Measurements from ENCODE around the gene VARS1. TPM values are rescaled to one million over a fixed set of nuclear protein-coding genes. Genes with fewer than 3 reads are reported as not detected.

VARS1 gene
- total and polyA plus RNA-seq, 2 donors (not counting 1 experiment from before 2014, with no cell fraction given) = 16.0 to 53.5 TPM

DNA sequence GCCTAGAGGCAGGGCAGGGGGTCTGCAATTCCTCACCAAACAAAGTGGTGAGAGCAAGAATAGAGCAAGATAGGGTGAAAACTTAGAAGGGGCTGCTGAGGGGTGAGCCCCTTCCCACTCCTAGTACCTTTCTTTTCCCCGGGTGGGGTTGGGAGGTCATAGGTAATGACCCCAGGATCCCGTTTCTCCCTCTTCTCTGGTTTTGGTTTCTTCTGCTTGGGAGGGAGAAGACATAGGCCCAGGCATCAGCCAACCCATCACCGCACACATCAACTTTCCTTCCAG is 3.5 kb downstream of the VARS1 start:
- Histone ChIP-seq H3K4me2 (ENCODE audit: extremely low read depth, insufficient read depth, low read length) (no peak overlapping the region), H3K9ac (ENCODE audit: insufficient read depth, low read length) (no peak overlapping the region), H3K27me3 (ENCODE audit: control insufficient read depth, insufficient read depth, low read length) (no peaks in the 10 kb centered on the region), H3K36me3 (ENCODE audit: control insufficient read depth, insufficient read depth, low read length) (peaks cover 4% of the 10 kb centered on the region), H2AFZ (ENCODE audit: low read length) (no peak overlapping the region), H4K20me1 (ENCODE audit: control insufficient read depth, extremely low read depth, insufficient read depth, low read length) (no peaks in the 10 kb centered on the region), H3K4me3 (replicated peaks in 1 of 4; ENCODE audit: control extremely low read depth in 1 of 4, insufficient read depth in 1 of 4, low read depth in 3 of 4, low read length in 4 of 4) (no peak overlapping the region), H3K27ac (ENCODE audit: insufficient read depth, low read length) (no peak overlapping the region), H3K9me3 (ENCODE audit: control insufficient read depth, insufficient read depth, low read depth, low read length) (no peaks in the 10 kb centered on the region), H3K79me2 (ENCODE audit: control insufficient read depth, insufficient read depth, low read length) (peaks cover 20% of the 10 kb centered on the region), H3K4me1 (ENCODE audit: control insufficient read depth, extremely low read depth, insufficient read depth, low read length) (no peaks in the 10 kb centered on the region)
- TF ChIP-seq EZH2 (IDR thresholded peaks at IDR 0.05; ENCODE audit: low read length, missing control alignments) = no peak
- no peak for DNase-seq (ENCODE audit: low read depth in 2 of 2)

DNA sequence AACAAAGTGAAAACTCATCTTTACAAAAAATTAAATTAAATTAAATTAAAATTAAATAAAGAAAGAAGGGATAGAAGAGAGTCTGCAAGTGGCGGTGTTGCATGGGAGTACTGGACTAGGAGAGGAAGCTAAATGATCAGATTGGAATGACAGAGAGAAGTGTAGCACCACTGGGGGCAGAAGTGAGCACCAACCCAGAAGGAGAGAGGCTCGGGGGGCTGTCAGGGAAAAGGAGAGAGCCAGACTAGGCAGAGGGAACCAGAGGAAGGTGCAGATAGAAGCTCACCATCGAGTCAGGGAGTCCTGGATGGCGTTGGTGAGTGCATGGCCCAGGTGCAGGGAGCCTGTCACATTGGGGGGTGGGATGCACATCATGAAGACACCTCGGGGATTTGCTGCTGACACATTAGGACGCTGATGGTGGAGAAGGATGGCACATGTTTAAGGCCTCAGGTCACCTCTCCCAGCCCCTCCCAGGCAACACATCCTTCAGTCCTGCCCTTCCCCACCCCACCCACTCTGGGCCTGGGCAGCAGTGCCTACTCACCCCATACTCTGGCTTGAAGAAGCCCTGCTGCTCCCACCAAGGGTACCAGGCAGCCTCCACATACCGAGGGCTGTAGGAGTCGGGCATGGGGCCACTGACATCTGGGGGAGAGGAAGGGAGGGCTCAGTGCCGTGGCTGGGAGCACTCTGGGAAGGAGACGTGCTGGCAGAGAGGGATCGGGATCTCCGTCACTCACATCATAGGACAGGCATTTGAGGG is 4.0 kb downstream of the VARS1 start:
- Histone ChIP-seq H3K9me3 (ENCODE audit: control insufficient read depth, insufficient read depth, low read depth, low read length) (no peaks in the 10 kb centered on the region), H3K4me3 (replicated peaks in 1 of 4; ENCODE audit: control extremely low read depth in 1 of 4, insufficient read depth in 1 of 4, low read depth in 3 of 4, low read length in 4 of 4) (no peak overlapping the region), H2AFZ (ENCODE audit: low read length) (no peak overlapping the region), H3K4me1 (ENCODE audit: control insufficient read depth, extremely low read depth, insufficient read depth, low read length) (no peaks in the 10 kb centered on the region), H3K9ac (ENCODE audit: insufficient read depth, low read length) (no peak overlapping the region), H3K4me2 (ENCODE audit: extremely low read depth, insufficient read depth, low read length) (no peak overlapping the region), H3K36me3 (ENCODE audit: control insufficient read depth, insufficient read depth, low read length) (peaks cover 4% of the 10 kb centered on the region), H4K20me1 (ENCODE audit: control insufficient read depth, extremely low read depth, insufficient read depth, low read length) (no peaks in the 10 kb centered on the region), H3K27ac (ENCODE audit: insufficient read depth, low read length) (no peak overlapping the region), H3K27me3 (ENCODE audit: control insufficient read depth, insufficient read depth, low read length) (no peaks in the 10 kb centered on the region), H3K79me2 (ENCODE audit: control insufficient read depth, insufficient read depth, low read length) (peaks cover 20% of the 10 kb centered on the region)
- TF ChIP-seq EZH2 (IDR thresholded peaks at IDR 0.05; ENCODE audit: low read length, missing control alignments) = no peak
- TF ChIP-seq, protein P1, sequence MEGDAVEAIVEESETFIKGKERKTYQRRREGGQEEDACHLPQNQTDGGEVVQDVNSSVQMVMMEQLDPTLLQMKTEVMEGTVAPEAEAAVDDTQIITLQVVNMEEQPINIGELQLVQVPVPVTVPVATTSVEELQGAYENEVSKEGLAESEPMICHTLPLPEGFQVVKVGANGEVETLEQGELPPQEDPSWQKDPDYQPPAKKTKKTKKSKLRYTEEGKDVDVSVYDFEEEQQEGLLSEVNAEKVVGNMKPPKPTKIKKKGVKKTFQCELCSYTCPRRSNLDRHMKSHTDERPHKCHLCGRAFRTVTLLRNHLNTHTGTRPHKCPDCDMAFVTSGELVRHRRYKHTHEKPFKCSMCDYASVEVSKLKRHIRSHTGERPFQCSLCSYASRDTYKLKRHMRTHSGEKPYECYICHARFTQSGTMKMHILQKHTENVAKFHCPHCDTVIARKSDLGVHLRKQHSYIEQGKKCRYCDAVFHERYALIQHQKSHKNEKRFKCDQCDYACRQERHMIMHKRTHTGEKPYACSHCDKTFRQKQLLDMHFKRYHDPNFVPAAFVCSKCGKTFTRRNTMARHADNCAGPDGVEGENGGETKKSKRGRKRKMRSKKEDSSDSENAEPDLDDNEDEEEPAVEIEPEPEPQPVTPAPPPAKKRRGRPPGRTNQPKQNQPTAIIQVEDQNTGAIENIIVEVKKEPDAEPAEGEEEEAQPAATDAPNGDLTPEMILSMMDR (conservative IDR thresholded peaks at IDR 0.05 in 1 of 2, IDR thresholded peaks at IDR 0.05 in 1 of 2; ENCODE audit: low read depth in 1 of 2, low read length in 2 of 2) = peak; percentile 64 to 80
- peak; percentile 22 to 54 for DNase-seq (ENCODE audit: low read depth in 2 of 2)

DNA sequence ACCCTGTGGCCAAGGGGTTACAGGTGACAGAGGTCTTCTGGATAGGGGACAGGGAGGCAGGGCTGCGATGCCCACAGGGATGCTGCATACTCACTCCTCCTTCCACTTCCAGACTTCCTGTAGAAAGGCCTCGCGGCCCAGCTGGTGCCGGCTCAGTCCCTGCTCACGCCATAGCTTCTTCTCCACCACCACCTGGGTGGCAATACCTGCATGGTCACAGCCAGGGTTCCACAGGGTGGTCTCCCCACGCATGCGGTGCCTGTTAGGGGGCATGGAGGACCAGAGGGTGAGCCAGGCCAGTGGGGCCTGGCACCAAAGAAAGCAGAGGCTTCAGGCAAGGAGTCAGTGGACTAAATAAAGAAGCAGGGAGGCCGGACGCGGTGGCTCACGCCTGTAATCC is 10.1 kb downstream of the VARS1 start:
- H4K20me1 ChIP-seq (ENCODE audit: control insufficient read depth, extremely low read depth, insufficient read depth, low read length) = no peaks in the 10 kb centered on the region
- H3K4me3 ChIP-seq (replicated peaks in 1 of 4; ENCODE audit: control extremely low read depth in 1 of 4, insufficient read depth in 1 of 4, low read depth in 3 of 4, low read length in 4 of 4) = no peak overlapping the region
- no peaks in the 10 kb centered on the region for H3K27me3 ChIP-seq (ENCODE audit: control insufficient read depth, insufficient read depth, low read length)
- no peak for TF ChIP-seq EZH2 (IDR thresholded peaks at IDR 0.05; ENCODE audit: low read length, missing control alignments)
- TF ChIP-seq, protein P1 (conservative IDR thresholded peaks at IDR 0.05 in 1 of 2, IDR thresholded peaks at IDR 0.05 in 1 of 2; ENCODE audit: low read depth in 1 of 2, low read length in 2 of 2) = no peak
- H3K9me3 ChIP-seq (ENCODE audit: control insufficient read depth, insufficient read depth, low read depth, low read length) = no peaks in the 10 kb centered on the region
- H3K9ac ChIP-seq (ENCODE audit: insufficient read depth, low read length) = no peak overlapping the region
- H3K36me3 ChIP-seq (ENCODE audit: control insufficient read depth, insufficient read depth, low read length) = peaks cover 24% of the 10 kb centered on the region
- H3K27ac ChIP-seq (ENCODE audit: insufficient read depth, low read length) = no peak overlapping the region
- H3K4me1 ChIP-seq (ENCODE audit: control insufficient read depth, extremely low read depth, insufficient read depth, low read length) = no peaks in the 10 kb centered on the region
- no peaks in the 10 kb centered on the region for H3K79me2 ChIP-seq (ENCODE audit: control insufficient read depth, insufficient read depth, low read length)
- H3K4me2 ChIP-seq (ENCODE audit: extremely low read depth, insufficient read depth, low read length) = no peak overlapping the region
- no peak for DNase-seq (ENCODE audit: low read depth in 2 of 2)
- no peak overlapping the region for H2AFZ ChIP-seq (ENCODE audit: low read length)
